T-helper 22 cell (primary cell): Measurements from ENCODE around the gene KRT71.
"Not testable (repeated sequence)": the region's sequence is repeated elsewhere in the genome, so short reads cannot be mapped to it uniquely, and the experiment has no call there.

Experiments used
- DNase-seq: peaks from one replicate; pipeline ENCODE4 v3.0.0-alpha.2; 2020; ENCODE audit warnings: low read depth

Gene KRT71

DNA sequence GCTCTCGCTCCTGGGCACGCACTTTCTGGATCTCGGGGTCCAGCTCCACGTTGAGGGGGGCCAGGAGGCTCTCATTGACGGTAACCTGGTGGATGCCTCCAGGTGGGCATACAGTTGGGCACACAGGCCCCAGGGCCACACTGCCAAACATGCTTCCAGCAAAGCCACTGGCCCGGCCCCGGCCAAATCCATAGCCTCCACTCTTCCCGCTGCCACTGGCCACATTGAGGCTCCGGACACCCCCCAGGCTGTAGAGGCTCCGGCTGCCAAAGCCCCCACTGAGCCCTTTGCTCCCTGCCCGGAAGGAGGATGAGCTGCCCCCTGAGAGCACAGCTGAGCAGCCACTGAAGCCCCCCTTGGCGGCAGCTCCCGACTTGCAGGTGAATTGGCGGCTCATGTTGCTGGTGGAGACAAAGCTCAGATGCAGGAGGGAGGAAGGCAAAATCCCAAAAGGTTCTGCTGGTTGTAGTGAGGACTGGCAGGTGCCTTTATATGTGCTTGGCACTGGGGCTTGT, at the start of gene KRT71:
TSS of gene KRT71 (minus strand) at position 465 of the 515 bp plus-strand sequence. CDS start at position 397, 68 bp downstream.
- DNase-seq: no peak

DNA sequence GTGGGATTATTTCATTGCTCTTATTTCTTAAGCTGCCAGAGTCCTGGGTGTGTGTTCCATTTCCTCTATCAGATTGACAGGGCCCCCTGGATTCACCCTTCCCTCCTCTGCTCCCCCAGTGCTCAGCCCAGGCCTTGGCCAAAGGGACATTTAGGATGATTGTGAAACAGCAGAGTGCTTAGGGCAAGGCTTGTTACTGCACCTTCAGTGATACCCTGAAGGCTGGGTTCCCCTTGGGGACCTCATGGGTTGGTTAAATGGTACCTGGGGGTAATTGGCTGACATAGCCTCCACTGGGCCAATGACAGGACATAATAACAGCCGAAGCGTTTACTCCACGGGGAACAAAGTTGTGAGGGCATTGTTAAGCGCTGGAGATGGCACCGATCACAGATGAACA, 49.6 kb upstream of the KRT71 start:
- DNase-seq: no peak

DNA sequence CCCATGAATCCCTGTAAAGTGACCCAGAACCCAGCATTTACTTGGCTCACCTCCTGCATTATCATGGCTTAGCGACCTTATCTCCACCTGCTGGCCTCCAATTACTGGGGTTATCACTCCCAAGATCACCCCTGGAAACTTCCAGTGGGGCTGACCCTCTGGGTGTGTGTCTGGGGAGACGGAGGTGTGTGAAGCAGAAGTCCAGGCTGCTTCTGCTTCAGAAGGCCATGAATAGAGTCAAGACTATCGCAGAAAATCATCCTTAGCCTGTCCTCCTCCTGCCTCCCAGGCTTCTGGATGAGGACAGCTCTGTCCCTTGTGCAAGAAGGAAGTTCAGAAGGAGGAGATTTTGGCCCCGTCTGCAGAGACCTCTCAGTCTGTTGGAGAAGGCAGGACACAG, 48.7 kb upstream of the KRT71 start:
- DNase-seq: no peak

DNA sequence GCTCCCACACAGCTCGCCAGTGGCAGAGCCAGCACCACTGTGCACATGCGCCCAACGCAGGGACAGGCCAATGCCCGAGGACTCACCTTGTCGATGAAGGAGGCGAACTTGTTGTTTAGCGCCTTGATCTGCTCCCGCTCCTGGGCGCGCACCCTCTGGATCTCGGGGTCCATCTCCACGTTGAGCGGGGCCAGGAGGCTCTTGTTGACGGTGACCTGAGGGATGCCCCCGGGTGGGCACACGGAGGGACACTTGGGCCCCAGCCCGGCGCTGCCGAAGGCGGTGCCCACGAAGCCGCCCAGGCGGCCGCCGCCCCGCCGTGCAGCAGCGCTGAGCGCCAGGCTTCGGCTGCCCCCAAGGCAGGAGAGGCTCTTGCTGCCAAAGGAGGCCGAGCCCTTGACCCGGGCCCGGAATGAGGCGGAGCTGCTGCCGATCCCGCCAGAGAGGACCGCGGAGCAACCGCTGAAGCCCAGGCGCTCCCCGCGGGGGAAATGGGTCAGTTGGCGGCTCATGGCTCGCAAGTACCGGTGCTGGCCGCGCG, 48.1 kb upstream of the KRT71 start, which contains the start of gene KRT72:
TSS of gene KRT72 (minus strand) at position 523 of the 541 bp plus-strand sequence. CDS start at position 512, 11 bp downstream.
- DNase-seq: no peak

DNA sequence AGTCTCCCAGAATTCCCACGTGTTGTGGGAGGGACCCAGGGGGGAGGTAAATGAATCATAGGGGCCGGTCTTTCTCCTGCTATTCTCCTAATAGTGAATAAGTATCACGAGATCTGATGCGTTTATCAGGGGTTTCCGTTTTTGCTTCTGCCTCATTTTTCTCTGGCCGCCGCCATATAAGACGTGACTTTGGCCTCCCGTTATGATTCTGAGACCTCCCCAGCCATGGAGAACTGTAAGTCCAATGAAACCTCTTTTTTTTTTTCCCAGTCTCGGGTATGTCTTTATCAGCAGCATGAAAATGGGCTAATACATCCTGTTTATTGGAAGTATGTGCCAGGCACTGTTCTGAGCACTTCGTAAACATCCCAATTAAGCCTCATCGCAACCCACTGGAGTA, 47.5 kb upstream of the KRT71 start:
- no peak for DNase-seq

DNA sequence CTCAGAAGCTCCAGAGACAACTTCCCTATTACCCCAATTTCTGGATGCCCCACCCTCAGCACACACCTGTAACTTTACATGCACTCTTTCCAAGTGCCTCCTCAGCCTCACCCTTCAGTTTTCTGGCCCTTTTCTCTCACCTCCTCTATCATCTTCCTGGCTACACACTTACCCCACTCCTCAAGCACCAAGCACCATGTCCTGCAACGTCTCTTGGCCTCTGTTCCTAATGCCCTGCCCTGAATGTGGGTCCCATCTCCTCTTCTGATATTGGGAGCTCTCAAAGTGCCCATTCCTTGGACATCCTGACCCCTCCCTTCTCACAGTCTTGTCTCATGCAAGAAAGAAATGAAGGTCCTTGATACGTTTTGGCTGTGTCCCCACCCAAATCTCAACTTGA, 47.1 kb upstream of the KRT71 start:
- DNase-seq: no peak

DNA sequence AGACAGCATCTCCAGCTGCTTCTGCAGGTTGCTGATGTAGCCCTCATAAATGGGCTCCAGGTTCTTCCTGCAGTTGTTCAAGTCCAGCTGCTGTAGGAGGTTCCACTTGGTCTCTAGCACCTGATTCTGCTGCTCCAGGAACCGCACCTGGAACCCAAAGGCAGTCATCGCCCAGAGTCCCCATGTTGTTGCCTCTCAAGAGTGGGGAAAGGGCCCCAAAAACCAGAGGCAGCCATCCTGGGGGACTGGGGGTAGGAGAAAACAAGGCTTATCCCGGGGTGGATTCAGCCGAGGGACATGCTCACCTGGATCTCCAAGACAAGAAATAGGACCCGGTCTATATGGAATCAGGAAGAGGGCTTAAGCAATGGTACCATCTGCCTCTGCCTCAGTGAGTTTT, 46.0 kb upstream of the KRT71 start:
- no peak for DNase-seq

GRCh38 chr12:52594237-52594636, 41.3 kb upstream of the KRT71 start:
- DNase-seq: not testable (repeated sequence)

GRCh38 chr12:52591521-52591920, 38.6 kb upstream of the KRT71 start:
- DNase-seq: no peak

DNA sequence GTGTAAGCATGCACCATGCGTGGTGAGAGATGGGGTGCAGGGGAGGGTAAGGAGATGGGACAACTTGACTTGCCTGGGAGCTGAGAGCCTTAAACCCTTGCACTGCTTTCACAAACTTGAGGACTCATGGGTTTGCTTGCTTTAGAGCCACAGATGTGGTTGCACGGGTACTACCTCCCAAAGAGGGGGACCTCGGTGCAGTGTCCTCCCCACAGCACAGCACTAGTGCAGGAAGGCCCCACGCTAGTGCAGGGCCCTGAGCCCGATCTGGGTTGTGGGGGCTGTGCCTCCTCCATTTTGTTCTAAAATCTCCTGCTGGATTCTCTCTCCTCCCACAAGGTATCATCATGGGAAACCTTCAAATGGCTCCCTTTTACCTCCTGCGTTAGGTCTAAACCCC, 37.1 kb upstream of the KRT71 start:
- no peak for DNase-seq

GRCh38 chr12:52587563-52587962, 34.6 kb upstream of the KRT71 start:
- DNase-seq: no peak

- DNase-seq: peak; percentile 4
These were observed 33.0 kb upstream of the KRT71 start for GRCh38 chr12:52585946-52586345.

DNA sequence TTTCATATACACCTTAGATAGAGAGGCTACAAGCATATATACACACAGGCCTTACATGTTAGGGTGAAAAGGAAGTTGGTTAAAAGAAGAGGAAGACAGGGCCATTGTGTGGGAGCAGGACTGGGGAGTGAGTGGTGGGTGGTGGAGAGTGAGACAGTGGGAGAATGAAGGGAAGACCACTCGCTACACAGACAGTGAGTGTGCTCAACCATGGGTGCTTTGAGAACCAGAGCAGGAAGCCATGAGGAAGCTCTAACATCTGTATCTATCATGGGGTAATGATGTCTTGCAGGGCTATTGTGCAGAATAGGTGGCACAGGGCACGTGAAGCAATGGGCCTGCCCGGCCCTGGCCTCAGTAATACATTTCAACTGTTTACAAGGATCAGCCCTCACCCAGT, 32.1 kb upstream of the KRT71 start:
- no peak for DNase-seq

- no peak for DNase-seq
These were observed 31.3 kb upstream of the KRT71 start for GRCh38 chr12:52584156-52584682.

DNA sequence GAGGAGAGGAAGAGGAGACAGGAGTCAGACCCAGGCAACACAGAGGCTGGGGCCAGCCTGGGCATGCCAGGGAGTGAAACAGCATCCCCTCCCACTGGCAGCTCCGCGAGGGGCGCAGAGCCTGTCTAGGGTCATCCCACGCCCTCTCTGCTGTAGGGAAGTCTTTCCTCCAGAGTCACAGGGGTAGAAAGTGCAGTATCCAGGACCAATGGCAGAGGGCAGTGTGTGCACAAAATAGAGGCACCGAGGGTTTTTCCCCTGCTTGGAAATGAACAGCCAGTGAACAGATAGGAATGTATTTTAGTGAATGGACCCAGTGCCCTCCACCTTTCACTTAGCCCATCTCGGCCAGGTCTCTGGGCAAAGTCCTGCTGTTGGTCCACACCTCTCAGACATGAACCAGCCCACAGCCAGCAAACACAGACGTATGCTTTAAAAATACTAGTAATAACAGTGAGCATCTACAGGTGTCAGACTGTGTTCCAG, 30.1 kb upstream of the KRT71 start:
- DNase-seq: no peak

- DNase-seq: no peak
These were observed 29.5 kb upstream of the KRT71 start for GRCh38 chr12:52582486-52582885.

DNA sequence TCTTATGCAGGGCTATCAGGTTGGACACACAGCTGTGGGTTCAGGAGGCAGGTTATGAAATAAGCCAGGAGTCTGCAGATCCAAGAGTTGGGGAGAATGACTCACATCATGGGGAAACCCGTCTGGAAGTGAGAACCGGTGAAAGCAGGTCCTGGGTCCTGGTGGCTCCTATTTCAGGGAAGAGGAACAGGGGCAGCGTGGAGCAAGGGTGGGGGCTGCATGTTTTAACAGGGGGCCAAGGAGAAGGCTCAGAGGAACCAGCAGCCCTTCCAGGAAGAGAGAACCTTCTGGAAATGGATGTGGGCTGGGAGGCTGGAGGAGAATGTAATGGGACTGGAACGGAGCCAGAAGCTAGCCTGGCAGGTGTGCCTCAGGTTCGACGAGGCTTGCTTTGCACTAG, 28.5 kb upstream of the KRT71 start:
- no peak for DNase-seq

DNA sequence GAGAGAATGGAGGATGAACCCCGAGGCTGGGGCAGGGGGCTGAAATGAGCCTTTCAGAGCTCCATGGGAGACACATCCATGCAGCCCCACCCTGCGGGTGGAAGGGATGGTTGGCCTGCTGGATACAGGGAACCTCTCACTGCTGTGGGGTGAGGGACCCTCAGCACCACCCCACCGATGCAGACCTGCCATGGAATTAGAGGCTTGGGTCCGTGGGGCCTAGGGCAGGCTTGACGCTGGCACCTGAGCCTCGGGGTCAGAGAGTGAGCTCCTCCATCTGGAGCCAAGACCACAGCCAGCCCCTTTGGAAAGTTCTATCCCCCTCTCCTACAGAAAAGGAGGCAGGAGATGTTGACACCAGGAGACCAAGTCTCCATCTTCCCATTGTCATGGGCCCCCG, 28.1 kb upstream of the KRT71 start:
- DNase-seq: no peak

DNA sequence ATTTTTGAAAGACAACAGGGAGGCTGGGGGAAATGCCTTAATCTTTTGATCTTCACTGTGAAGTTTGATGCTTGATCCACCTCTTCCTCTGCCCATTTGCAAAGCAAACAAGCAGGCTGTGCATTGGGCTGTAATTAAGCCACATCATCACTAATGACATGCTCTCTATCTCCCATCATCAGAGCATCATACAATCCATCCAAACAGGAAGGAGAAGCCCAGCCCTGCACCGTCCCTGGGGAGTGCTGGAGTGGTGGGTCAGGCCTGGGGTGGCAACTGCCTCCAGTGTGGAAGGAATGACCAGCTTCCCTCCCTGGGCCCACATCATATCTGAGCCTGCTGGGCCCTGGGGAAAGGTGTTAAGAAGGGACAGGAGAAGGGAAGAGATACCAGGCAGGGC, 27.6 kb upstream of the KRT71 start:
- DNase-seq: no peak

DNA sequence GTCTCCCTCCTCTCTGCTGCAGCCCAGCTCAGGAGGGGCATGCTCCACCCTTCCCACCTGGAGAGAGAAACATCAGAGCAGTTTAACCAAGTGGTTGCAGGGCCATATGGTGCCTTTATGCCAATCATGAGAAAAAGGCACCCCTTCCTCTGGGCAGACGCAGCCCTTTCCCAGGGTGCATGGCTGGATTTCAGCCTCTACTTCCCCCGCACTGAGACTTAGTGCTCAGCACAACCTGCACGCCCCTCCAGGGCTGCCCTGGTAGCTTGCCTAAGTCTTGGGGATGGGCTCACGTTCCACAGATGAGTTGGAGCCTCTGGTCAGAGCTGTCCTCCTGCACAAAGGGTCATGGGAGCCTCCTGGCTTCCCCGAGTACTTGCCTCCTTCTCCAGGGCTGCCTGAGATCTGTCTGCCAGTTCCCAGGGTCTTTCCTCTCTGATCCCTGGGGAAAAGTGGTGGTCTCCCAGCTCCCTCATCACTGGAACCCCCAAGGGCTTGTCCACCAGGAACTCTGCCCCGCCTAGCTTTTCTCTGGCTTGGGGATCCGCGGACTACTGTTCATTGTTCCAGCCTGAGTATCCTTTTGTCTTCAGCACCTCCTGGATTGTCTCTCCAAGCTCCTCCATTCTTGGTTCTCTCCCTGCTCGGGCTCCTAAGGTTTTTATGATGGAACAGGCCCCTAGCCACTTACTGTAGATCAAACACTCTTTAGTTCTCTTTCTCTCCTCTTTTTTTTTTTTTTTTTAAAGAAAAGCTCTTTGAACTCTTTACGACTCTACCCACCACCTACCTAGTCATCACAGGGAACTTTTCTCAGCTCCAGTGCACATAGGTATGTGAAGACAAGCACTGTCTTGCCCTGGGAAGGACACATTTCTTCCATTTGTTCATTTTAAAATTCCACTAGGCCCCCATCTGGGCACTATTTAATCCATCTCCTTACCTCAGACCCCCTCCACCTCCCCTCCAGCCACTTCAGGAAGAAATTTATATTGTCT, 26.8 kb upstream of the KRT71 start:
- DNase-seq: no peak

- no peak for DNase-seq
These were observed 25.5 kb upstream of the KRT71 start for GRCh38 chr12:52578469-52578868.

- DNase-seq: no peak
These were observed 24.4 kb upstream of the KRT71 start for GRCh38 chr12:52577316-52577715.

GRCh38 chr12:52575948-52576347, 23.0 kb upstream of the KRT71 start:
- no peak for DNase-seq
